Spinal cord (tissue), 10 donors: ENCODE measurements around the gene NAV2. TPM values are rescaled to one million over a fixed set of nuclear protein-coding genes. Genes with fewer than 3 reads are reported as not detected.

Source experiments
- DNase-seq, 6 donors: peaks; one replicate each; pipeline versions ENCODE4 v3.0.0 to v3.0.0-alpha.2; 2013 to 2015; ENCODE audit warnings: low spot score in 6 of 6, low read depth in 4 of 6
- H3K27ac ChIP-seq: one replicate; pipeline ENCODE4 v1.5.1; 2013; ENCODE audit warnings: low read depth, low read length, control low read depth
- H3K27me3 ChIP-seq: one replicate; pipeline ENCODE4 v1.6.1; 2013; ENCODE audit warnings: low read length; ENCODE audit not compliant: control insufficient read depth, insufficient read depth
- H3K36me3 ChIP-seq: one replicate; pipeline ENCODE4 v1.6.1; 2013; ENCODE audit warnings: low read length; ENCODE audit not compliant: control insufficient read depth, insufficient read depth
- H3K4me1 ChIP-seq: one replicate; pipeline ENCODE4 v1.6.1; 2013; ENCODE audit warnings: low read length; ENCODE audit not compliant: control insufficient read depth, insufficient read depth
- H3K4me3 ChIP-seq: one replicate; pipeline ENCODE4 v1.5.1; 2013; ENCODE audit warnings: low read depth, low read length, control low read depth
- H3K9me3 ChIP-seq: one replicate; pipeline ENCODE4 v1.6.1; 2013; ENCODE audit warnings: low read length; ENCODE audit not compliant: control insufficient read depth, insufficient read depth
- WGBS: methylation state at CpG from one replicate; pipeline ENCODE4 v1.1.5; 2013; ENCODE audit warnings: missing lambda C conversion rate; ENCODE audit not compliant: insufficient coverage; 5-methylcytosine and 5-hydroxymethylcytosine counted together
- polyA plus RNA-seq, 2 donors: library from polyadenylated mRNA; unstranded; fragments of 120-200 nt; gene quantifications; one replicate each; pipeline ENCODE4 v1.2.1, GENCODE V29; 2013; ENCODE audit not compliant: insufficient read length in 2 of 2
- total RNA-seq, 2 donors: library from RNA; depleted of rRNA in 1 of 2; stranded (reverse); fragments of 120-200 nt in 1 of 2; fragments of >200 nt in 1 of 2; gene quantifications; one replicate each; pipeline versions ENCODE4 v1.2.3 to v1.2.4, GENCODE V29; 2013 to 2014
- donor health status: healthy.

NAV2 gene
- total and polyA plus RNA-seq, 4 donors, result 23.4 to 50.1 (median 30.4) TPM

GRCh38 chr11:19952116-19952605 is 239.5 kb downstream of the NAV2 start:
- no peak overlapping the region for H3K27ac ChIP-seq
- H3K36me3 ChIP-seq, result peaks cover 10% of the 10 kb centered on the region
- peaks cover 7% of the 10 kb centered on the region for H3K4me1 ChIP-seq
- H3K27me3 ChIP-seq, result no peaks in the 10 kb centered on the region
- no CpG with 5 or more reads among the region's 3 CpGs for WGBS
- no peak overlapping the region for H3K4me3 ChIP-seq
- H3K9me3 ChIP-seq, result no peaks in the 10 kb centered on the region
- no peak for DNase-seq

- Histone ChIP-seq H3K4me3 (no peak overlapping the region), H3K27me3 (no peaks in the 10 kb centered on the region), H3K4me1 (peaks cover 7% of the 10 kb centered on the region), H3K36me3 (peaks cover 9% of the 10 kb centered on the region), H3K9me3 (no peaks in the 10 kb centered on the region), H3K27ac (no peak overlapping the region)
- peak in 1 of 6 donors; percentile 74 for DNase-seq
- no CpG with 5 or more reads among the region's 1 CpG for WGBS
These were observed 240.3 kb downstream of the NAV2 start for GRCh38 chr11:19952911-19953310.

DNA sequence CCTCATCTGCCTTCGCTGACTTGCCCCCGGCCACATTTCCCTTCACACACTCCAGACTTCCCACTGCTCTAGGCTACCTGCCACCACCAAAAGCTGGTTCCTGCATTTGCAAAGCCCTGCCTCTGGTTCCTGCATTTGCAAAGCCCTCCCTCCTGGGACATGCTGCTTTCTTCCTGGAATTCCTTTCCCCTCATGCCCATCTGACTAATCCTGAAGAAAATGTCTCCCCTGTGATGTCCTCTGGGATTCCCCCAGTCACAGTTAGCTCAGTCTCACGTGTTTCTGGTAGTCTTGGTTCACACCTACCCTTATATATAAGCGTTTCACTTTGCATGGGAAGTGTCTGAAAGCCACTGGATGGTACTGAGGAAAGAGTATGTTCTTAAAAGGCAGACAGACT is 240.7 kb downstream of the NAV2 start:
- Histone ChIP-seq H3K4me3 (no peak overlapping the region), H3K36me3 (peaks cover 9% of the 10 kb centered on the region), H3K9me3 (no peaks in the 10 kb centered on the region), H3K27ac (no peak overlapping the region), H3K27me3 (no peaks in the 10 kb centered on the region), H3K4me1 (peaks cover 7% of the 10 kb centered on the region)
- peak in 1 of 6 donors; percentile 53 for DNase-seq
- 96% methylated on average over 2 of the region's 4 CpGs for WGBS

GRCh38 chr11:19953909-19954308 is 241.3 kb downstream of the NAV2 start:
- Histone ChIP-seq H3K4me3 (no peak overlapping the region), H3K27me3 (no peaks in the 10 kb centered on the region), H3K9me3 (no peaks in the 10 kb centered on the region), H3K27ac (no peak overlapping the region), H3K4me1 (peaks cover 7% of the 10 kb centered on the region), H3K36me3 (peaks cover 5% of the 10 kb centered on the region)
- no CpG with 5 or more reads among the region's 2 CpGs for WGBS
- DNase-seq, result peak in 3 of 6 donors; percentile 7 to 72 (median 71)

- Histone ChIP-seq H3K4me3 (no peak overlapping the region), H3K27me3 (no peaks in the 10 kb centered on the region), H3K36me3 (no peaks in the 10 kb centered on the region), H3K4me1 (peaks cover 7% of the 10 kb centered on the region), H3K9me3 (no peaks in the 10 kb centered on the region), H3K27ac (no peak overlapping the region)
- no peak for DNase-seq
These were observed 242.3 kb downstream of the NAV2 start for GRCh38 chr11:19954899-19955298.

- Histone ChIP-seq H3K4me3 (no peak overlapping the region), H3K36me3 (no peaks in the 10 kb centered on the region), H3K9me3 (no peaks in the 10 kb centered on the region), H3K27me3 (no peaks in the 10 kb centered on the region), H3K27ac (no peak overlapping the region), H3K4me1 (peaks cover 7% of the 10 kb centered on the region)
- WGBS, result 72% methylated on average over 6 of the region's 7 CpGs
- DNase-seq, result peak in 1 of 6 donors; percentile 22
These were observed 243.0 kb downstream of the NAV2 start for GRCh38 chr11:19955660-19956059.

DNA sequence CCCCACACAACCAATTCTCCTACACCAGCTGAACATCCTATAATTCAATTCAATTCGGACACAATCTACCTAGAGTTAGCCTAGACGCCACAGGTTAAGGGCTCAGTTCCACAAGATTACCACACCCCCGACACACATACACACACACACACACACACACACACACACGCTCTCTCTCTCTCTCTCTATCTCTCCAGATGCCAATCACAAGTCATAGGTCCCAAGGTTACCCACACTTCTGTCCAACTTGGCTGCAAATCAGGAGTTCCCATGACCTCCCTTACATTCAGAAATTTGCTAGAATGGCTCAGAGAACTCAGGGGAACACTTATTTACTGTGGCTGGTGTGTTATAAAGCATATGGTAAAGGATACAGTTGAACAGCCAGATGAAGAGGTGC is 243.6 kb downstream of the NAV2 start:
- WGBS, result 98% methylated on average over 3 of the region's 4 CpGs
- DNase-seq, result no peak
- Histone ChIP-seq H3K36me3 (no peaks in the 10 kb centered on the region), H3K27me3 (no peaks in the 10 kb centered on the region), H3K4me1 (peaks cover 7% of the 10 kb centered on the region), H3K27ac (no peak overlapping the region), H3K4me3 (no peak overlapping the region), H3K9me3 (no peaks in the 10 kb centered on the region)

DNA sequence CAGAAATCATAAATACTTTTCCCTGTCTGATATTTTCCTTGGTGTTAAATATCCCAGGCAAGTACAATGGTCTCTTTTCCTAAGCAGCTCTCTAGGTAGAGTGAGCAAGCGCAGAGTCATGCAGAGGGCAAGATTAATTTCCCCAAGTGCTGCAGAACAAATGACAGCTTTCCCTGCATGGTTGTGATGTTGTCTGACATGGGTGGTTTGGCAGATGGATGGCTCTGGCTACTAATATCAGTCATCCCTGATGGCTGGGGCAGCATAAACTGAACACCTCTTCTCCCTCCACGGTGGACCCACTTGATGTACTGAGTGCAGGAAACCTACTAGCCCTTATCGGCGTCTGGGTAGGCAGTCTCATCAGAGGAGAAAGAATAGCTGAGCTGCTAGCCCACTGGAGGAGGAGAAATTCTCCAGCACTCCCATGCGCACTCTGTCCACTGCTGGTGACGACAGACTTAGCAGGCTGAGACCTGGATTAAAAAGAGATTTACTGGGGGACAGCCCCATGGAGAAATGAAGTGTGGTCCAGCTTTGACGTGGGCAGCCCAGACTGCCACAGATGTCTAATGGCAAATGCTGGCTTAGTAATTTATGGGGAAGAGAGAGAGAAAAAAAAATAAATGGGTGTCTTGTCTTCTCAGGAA is 244.8 kb downstream of the NAV2 start:
- Histone ChIP-seq H3K27me3 (no peaks in the 10 kb centered on the region), H3K4me3 (no peak overlapping the region), H3K4me1 (peaks cover 7% of the 10 kb centered on the region), H3K9me3 (no peaks in the 10 kb centered on the region), H3K27ac (no peak overlapping the region), H3K36me3 (no peaks in the 10 kb centered on the region)
- DNase-seq, result peak in 1 of 6 donors; percentile 43
- 77% methylated on average over 4 of the region's 7 CpGs for WGBS

DNA sequence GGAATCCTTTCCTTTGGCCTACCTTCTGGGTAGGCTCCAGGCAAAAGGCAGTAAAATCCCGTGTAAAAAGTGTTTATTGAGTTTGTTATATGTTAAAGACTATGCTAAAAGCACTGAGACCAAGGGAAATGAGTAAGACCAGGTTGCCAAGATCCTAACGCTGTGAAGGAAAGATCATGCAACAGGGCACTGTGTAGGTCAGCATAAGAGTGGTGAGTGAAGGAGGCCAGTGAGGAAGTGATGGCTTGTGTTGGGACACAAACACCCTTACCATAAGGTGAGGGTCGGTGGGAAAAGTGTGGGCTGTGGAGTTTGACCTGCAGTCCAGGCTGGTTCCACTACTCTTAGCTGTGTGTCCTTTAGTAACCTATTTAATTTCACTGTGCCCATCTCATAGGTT is 245.6 kb downstream of the NAV2 start:
- Histone ChIP-seq H3K36me3 (no peaks in the 10 kb centered on the region), H3K4me3 (no peak overlapping the region), H3K27ac (no peak overlapping the region), H3K9me3 (no peaks in the 10 kb centered on the region), H3K4me1 (peaks cover 6% of the 10 kb centered on the region), H3K27me3 (no peaks in the 10 kb centered on the region)
- WGBS, result 85% methylated on average over 2 of the region's 3 CpGs
- no peak for DNase-seq

GRCh38 chr11:19959210-19959609 is 246.6 kb downstream of the NAV2 start:
- 96% methylated on average over 3 of the region's 3 CpGs for WGBS
- Histone ChIP-seq H3K36me3 (no peaks in the 10 kb centered on the region), H3K27me3 (no peaks in the 10 kb centered on the region), H3K4me3 (no peak overlapping the region), H3K9me3 (no peaks in the 10 kb centered on the region), H3K4me1 (no peaks in the 10 kb centered on the region), H3K27ac (no peak overlapping the region)
- no peak for DNase-seq
